K562 (cell line): ENCODE data around the gene SARS1. TPM values are rescaled to one million over a fixed set of nuclear protein-coding genes. Genes with fewer than 3 reads are reported as not detected.
A peak's percentile ranks its signal among the peaks of the same experiment; 100 is the strongest.

ENCODE experiments used
- ARID3A ChIP-seq: IDR thresholded peaks from 2 replicates; pipeline ENCODE4 v1.6.1; 2012; ENCODE audit warnings: low read depth, low read length, improper control_type of control experiment, borderline replicate concordance
- CC2D1A ChIP-seq: fragments of 450-650 bp; IDR thresholded peaks from 2 replicates; pipeline ENCODE4 v1.6.1; 2017; ENCODE audit warnings: mild to moderate bottlenecking
- CTBP1 ChIP-seq: fragments of 450-650 bp; IDR thresholded peaks from 2 replicates; pipeline ENCODE4 v1.6.1; 2016; ENCODE audit warnings: borderline replicate concordance
- ESRRB ChIP-seq: fragments of 250-450 bp; sonication (Bioruptor Pico); IDR thresholded peaks from 2 replicates; pipeline ENCODE4 v1.5.0; 2020; ENCODE audit warnings: mild to moderate bottlenecking, moderate library complexity, borderline replicate concordance
- ETV5 ChIP-seq: sonication (generic); formaldehyde crosslinking; IDR thresholded peaks from 2 replicates; pipeline ENCODE4 v1.4.0; 2020; ENCODE audit warnings: low read depth, mild to moderate bottlenecking, missing genetic modification reagents
- KAT2B ChIP-seq: IDR thresholded peaks from one replicate; pipeline ENCODE4 v1.6.1; 2012; ENCODE audit warnings: low read depth, mild to moderate bottlenecking, control low read depth, inconsistent platforms, low read length, moderate library complexity
- MAFG ChIP-seq: fragments of 450-650 bp; conservative IDR thresholded peaks from 2 replicates; pipeline ENCODE4 v1.6.1; 2016; ENCODE audit warnings: missing genetic modification characterization, missing compliant biosample characterization
- NCOA4 ChIP-seq: fragments of 450-650 bp; IDR thresholded peaks from 2 replicates; pipeline ENCODE4 v1.6.1; 2018; ENCODE audit warnings: mild to moderate bottlenecking; ENCODE audit not compliant: partially characterized antibody
- NRF1 ChIP-seq, 2 experiments: fragments of 450-650 bp; IDR thresholded peaks in 1 of 2; conservative IDR thresholded peaks in 1 of 2; 2 replicates each; pipeline ENCODE4 v1.6.1; 2014; ENCODE audit warnings: mild to moderate bottlenecking in 2 of 2
- POLR2AphosphoS2 ChIP-seq: IDR thresholded peaks from 2 replicates; pipeline ENCODE4 v1.6.1; 2012; ENCODE audit warnings: low read length, improper control_type of control experiment
- SMARCE1 ChIP-seq: fragments of 450-650 bp; IDR thresholded peaks from 2 replicates; pipeline ENCODE4 v1.7.1; 2016; ENCODE audit warnings: mild to moderate bottlenecking
- TBP ChIP-seq: optimal IDR thresholded peaks from 2 replicates; pipeline ENCODE3; 2011; ENCODE audit warnings: low read depth, low read length, improper control_type of control experiment
- TFAP4 ChIP-seq: sonication (generic); formaldehyde crosslinking; IDR thresholded peaks from 2 replicates; pipeline ENCODE4 v1.8.0; 2022; ENCODE audit warnings: missing genetic modification reagents, mild to moderate bottlenecking, moderate library complexity, borderline replicate concordance
- U2AF2 ChIP-seq: fragments of 200-400 bp; formaldehyde crosslinking; optimal IDR thresholded peaks from 2 replicates; pipeline ENCODE3; 2017; ENCODE audit warnings: low read depth, mild to moderate bottlenecking, low read length
- XRCC5 ChIP-seq: fragments of 200-400 bp; formaldehyde crosslinking; IDR thresholded peaks from 2 replicates; pipeline ENCODE4 v1.6.1; 2017; ENCODE audit warnings: low read depth, mild to moderate bottlenecking, low read length
- polyA plus RNA-seq, 8 experiments: library from polyadenylated mRNA; depleted of rRNA in 4 of 8; stranded (reverse) in 5 of 8; unstranded in 3 of 8; fragments of >200 nt; fragmentation: Nextera tagmentation in 2 of 8; fragmentation: Illumina TruSeq in 1 of 8; extraction: Ambion mirVana in 2 of 8; extraction: Trizol in 1 of 8; gene quantifications; 2 replicates each; pipeline versions ENCODE4 v1.2.1 to v1.2.3, GENCODE V29; 2011 to 2014; ENCODE audit warnings: inconsistent platforms in 1 of 8, missing spikeins in 1 of 8
- total RNA-seq, 7 experiments: library from RNA; depleted of rRNA in 6 of 7; stranded (reverse); fragments of >200 nt in 6 of 7; fragmentation: Illumina TruSeq in 2 of 7; extraction: Trizol in 2 of 7; gene quantifications; 2 replicates each; pipeline versions ENCODE4 v1.2.1 to v1.2.3, GENCODE V29; 2011 to 2021; ENCODE audit warnings: low replicate concordance in 1 of 7
- TF ChIP-seq, protein P1 (sequence below): fragments of 450-650 bp; formaldehyde crosslinking; IDR thresholded peaks from 2 replicates; pipeline ENCODE4 v1.4.0; 2022; ENCODE audit warnings: missing genetic modification characterization
- TF ChIP-seq, protein P2 (sequence below): fragments of 250-450 bp; sonication (Bioruptor Pico); IDR thresholded peaks from 2 replicates; pipeline ENCODE4 v1.4.0; 2020; ENCODE audit warnings: mild to moderate bottlenecking, moderate library complexity
- TF ChIP-seq, protein P3 (sequence below), 2 experiments: fragments of 450-650 bp; IDR thresholded peaks; 2 replicates each; pipeline ENCODE4 v1.6.1; 2016
- TF ChIP-seq, protein P4 (sequence below), 2 experiments: fragments of 450-650 bp in 1 of 2; sonication (generic) in 1 of 2; formaldehyde crosslinking in 1 of 2; IDR thresholded peaks in 1 of 2; conservative IDR thresholded peaks in 1 of 2; 2 replicates each; pipeline versions ENCODE4 v1.6.1 to v1.8.1; 2016 to 2023; ENCODE audit warnings: mild to moderate bottlenecking in 2 of 2, moderate library complexity in 2 of 2, inconsistent platforms in 1 of 2, missing genetic modification reagents in 1 of 2

Gene SARS1
- total and polyA plus RNA-seq, 9 of the 15 experiments (the other 6 are each of a cell fraction or from before 2014, with no cell fraction given): 221 to 623 (median 254) TPM

DNA sequence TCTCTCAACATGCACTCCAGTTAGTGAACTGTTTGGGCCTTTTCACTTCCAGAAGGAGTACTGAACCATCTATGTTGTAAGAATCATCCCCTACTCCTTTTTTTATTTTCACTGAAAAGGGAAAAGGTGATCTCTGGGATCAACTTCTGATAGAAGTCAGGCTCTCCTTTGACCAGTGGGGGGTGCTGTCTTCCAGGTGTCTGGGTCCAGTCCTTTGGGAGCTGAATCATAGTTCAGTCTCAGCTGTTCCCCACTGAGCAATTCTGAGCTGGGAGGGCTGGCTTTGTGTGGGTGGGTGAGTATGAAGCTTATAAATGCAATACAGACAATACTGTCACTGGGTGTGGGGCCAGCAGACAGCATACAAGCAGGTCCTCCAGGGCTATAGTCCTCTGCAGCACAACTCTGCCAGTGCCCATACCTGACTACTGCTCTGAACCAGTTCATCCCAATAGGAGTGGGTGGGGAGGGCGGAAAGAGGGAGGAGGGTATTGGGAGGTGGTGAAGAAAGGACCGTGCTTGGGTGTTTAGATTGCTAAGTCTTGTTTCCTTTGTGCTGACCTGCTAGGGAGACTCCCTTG lies 12.5 kb upstream of the SARS1 start (continued):
- TF ChIP-seq TFAP4 (CRISPR knock-in tag): peak; percentile 95
- peak; percentile 81 for TF ChIP-seq CC2D1A
- TF ChIP-seq CTBP1: peak; percentile 34; the same call in 1 of the 2 replicates
- TF ChIP-seq NRF1 (conservative IDR thresholded peaks at IDR 0.05 in 1 of 2, IDR thresholded peaks at IDR 0.05 in 1 of 2): 0 out of 4 replicates have a peak, but pooled peaks of 1 of the 2 experiments have one; percentile 25
- no peak for TF ChIP-seq POLR2AphosphoS2
- peak; percentile 57; the same call in 1 of the 2 replicates for TF ChIP-seq ARID3A
- peak; percentile 56; the same call in 1 of the 2 replicates for TF ChIP-seq ETV5 (CRISPR knock-in tag)
- TF ChIP-seq, protein P1, sequence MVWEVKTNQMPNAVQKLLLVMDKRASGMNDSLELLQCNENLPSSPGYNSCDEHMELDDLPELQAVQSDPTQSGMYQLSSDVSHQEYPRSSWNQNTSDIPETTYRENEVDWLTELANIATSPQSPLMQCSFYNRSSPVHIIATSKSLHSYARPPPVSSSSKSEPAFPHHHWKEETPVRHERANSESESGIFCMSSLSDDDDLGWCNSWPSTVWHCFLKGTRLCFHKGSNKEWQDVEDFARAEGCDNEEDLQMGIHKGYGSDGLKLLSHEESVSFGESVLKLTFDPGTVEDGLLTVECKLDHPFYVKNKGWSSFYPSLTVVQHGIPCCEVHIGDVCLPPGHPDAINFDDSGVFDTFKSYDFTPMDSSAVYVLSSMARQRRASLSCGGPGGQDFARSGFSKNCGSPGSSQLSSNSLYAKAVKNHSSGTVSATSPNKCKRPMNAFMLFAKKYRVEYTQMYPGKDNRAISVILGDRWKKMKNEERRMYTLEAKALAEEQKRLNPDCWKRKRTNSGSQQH (CRISPR knock-in tag): no peak
- TF ChIP-seq, protein P2, sequence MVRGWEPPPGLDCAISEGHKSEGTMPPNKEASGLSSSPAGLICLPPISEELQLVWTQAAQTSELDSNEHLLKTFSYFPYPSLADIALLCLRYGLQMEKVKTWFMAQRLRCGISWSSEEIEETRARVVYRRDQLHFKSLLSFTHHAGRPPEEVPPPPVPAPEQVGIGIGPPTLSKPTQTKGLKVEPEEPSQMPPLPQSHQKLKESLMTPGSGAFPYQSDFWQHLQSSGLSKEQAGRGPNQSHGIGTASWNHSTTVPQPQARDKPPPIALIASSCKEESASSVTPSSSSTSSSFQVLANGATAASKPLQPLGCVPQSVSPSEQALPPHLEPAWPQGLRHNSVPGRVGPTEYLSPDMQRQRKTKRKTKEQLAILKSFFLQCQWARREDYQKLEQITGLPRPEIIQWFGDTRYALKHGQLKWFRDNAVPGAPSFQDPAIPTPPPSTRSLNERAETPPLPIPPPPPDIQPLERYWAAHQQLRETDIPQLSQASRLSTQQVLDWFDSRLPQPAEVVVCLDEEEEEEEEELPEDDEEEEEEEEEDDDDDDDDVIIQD (CRISPR knock-in tag): no peak
- peak; percentile 36; the same call in 1 of the 2 replicates for TF ChIP-seq MAFG
- TF ChIP-seq U2AF2: no peak
- no peak for TF ChIP-seq TBP
- no peak for TF ChIP-seq NCOA4
- TF ChIP-seq SMARCE1: peak; percentile 35; the same call in 1 of the 2 replicates
- TF ChIP-seq, protein P3, sequence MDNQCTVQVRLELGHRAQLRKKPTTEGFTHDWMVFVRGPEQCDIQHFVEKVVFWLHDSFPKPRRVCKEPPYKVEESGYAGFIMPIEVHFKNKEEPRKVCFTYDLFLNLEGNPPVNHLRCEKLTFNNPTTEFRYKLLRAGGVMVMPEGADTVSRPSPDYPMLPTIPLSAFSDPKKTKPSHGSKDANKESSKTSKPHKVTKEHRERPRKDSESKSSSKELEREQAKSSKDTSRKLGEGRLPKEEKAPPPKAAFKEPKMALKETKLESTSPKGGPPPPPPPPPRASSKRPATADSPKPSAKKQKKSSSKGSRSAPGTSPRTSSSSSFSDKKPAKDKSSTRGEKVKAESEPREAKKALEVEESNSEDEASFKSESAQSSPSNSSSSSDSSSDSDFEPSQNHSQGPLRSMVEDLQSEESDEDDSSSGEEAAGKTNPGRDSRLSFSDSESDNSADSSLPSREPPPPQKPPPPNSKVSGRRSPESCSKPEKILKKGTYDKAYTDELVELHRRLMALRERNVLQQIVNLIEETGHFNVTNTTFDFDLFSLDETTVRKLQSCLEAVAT (IDR thresholded peaks at IDR 0.05): 0 out of 4 replicates have a peak, but pooled peaks of 1 of the 2 experiments have one; percentile 7
- TF ChIP-seq, protein P4, sequence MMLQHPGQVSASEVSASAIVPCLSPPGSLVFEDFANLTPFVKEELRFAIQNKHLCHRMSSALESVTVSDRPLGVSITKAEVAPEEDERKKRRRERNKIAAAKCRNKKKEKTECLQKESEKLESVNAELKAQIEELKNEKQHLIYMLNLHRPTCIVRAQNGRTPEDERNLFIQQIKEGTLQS (IDR thresholded peaks at IDR 0.05): peak; percentile 46
- TF ChIP-seq, protein P4 (CRISPR knock-in tag; conservative IDR thresholded peaks at IDR 0.05): 0 out of 2 replicates have a peak, but pooled peaks have one; percentile 19
- no peak for TF ChIP-seq ESRRB
- TF ChIP-seq XRCC5: peak; percentile 37; the same call in 1 of the 2 replicates
- no peak for TF ChIP-seq KAT2B
